ENCODE results near the gene OR4X1. TPM values are rescaled to one million over a fixed set of nuclear protein-coding genes. Genes with fewer than 3 reads are reported as not detected.
"Not testable (repeated sequence)": the region's sequence is repeated elsewhere in the genome, so short reads cannot be mapped to it uniquely, and the experiment has no call there.

OR4X1 gene
- total RNA-seq, 1 donor from 2014 or later, result not detected

DNA sequence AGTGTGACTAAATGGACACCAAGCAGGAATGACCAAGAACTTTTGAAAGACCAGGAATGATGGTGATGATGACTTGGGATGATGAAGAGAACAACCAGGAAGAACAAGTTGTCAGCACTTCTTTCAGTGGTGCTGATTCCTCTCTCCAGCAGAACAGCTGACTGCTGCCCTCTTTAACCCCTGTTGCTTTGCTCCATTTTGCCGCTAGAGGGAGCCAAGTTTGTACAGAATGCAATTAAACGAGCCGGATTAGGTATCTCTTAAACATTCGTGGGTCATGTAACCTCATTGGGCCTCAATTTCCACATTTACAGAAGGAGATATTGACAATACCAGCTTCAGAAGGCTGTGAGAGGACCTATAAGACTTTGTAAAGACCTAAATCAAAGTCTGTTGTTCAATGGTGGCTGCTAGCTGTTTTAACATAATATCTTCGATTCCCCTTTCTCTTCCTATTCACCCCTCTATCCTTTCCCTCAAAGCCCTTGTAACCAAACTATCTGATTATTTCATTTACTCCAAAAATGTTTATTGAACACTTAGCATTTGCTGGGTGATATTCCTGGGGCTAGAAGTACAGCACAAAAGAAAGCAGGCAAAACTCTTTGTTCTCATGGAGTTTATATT is 44.2 kb downstream of the OR4X1 start:
- no peak for DNase-seq (ENCODE audit: extremely low spot score, unreplicated experiment)
- H3K4me3 Mint-ChIP-seq, result no peak overlapping the region
- TF ChIP-seq, protein P1, sequence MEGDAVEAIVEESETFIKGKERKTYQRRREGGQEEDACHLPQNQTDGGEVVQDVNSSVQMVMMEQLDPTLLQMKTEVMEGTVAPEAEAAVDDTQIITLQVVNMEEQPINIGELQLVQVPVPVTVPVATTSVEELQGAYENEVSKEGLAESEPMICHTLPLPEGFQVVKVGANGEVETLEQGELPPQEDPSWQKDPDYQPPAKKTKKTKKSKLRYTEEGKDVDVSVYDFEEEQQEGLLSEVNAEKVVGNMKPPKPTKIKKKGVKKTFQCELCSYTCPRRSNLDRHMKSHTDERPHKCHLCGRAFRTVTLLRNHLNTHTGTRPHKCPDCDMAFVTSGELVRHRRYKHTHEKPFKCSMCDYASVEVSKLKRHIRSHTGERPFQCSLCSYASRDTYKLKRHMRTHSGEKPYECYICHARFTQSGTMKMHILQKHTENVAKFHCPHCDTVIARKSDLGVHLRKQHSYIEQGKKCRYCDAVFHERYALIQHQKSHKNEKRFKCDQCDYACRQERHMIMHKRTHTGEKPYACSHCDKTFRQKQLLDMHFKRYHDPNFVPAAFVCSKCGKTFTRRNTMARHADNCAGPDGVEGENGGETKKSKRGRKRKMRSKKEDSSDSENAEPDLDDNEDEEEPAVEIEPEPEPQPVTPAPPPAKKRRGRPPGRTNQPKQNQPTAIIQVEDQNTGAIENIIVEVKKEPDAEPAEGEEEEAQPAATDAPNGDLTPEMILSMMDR (conservative IDR thresholded peaks at IDR 0.05), result peak; percentile 76
- no peaks in the 10 kb centered on the region for H3K27me3 Mint-ChIP-seq
- H3K27ac Mint-ChIP-seq, result no peak overlapping the region
- H3K36me3 Mint-ChIP-seq, result no peaks in the 10 kb centered on the region
- H3K4me1 Mint-ChIP-seq (ENCODE audit: unreplicated experiment), result no peaks in the 10 kb centered on the region
- H3K9me3 Mint-ChIP-seq, result peaks cover 4% of the 10 kb centered on the region

DNA sequence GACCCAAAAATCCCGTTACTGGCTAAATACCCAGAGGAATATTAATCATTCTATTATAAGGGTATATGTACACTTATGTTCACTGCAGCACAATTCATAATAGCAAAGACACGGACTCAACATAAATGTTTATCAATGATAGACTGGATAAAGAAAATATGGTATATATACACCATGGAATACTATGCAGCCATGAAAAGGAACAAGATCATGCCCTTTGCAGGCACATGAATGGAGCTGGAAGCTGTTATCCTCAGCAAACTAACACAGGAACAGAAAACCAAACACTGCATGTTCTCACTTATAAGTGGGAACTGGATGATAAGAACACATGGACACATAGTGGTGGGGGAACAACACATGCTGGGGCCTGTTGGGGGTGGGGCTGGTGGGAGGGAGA is 49.9 kb downstream of the OR4X1 start:
- not testable (repeated sequence) for H3K4me1 Mint-ChIP-seq (ENCODE audit: unreplicated experiment); DNase-seq (ENCODE audit: extremely low spot score, unreplicated experiment); H3K27me3 Mint-ChIP-seq; H3K36me3 Mint-ChIP-seq; H3K4me3 Mint-ChIP-seq; H3K27ac Mint-ChIP-seq
- peaks cover 11% of the 10 kb centered on the region for H3K9me3 Mint-ChIP-seq

Other genes starting within 250 kb of the OR4X1 start
- gene OR4B1, start 47.1 kb upstream of the OR4X1 start, total RNA-seq (ENCODE audit: low replicate concordance), result not detected in 2 replicates
- not detected in 2 replicates for gene OR4X2, start 18.8 kb upstream of the OR4X1 start, total RNA-seq (ENCODE audit: low replicate concordance)
- gene OR4S1, start 42.4 kb downstream of the OR4X1 start, total RNA-seq (ENCODE audit: low replicate concordance), result not detected in 2 replicates
- not detected in 2 replicates for gene OR4C3, start 61.1 kb downstream of the OR4X1 start, total RNA-seq (ENCODE audit: low replicate concordance)
- gene OR4C5, start 102.6 kb downstream of the OR4X1 start, total RNA-seq (ENCODE audit: low replicate concordance), result not detected in 2 replicates
- not detected in 2 replicates for gene OR4A47, start 224.9 kb downstream of the OR4X1 start, total RNA-seq (ENCODE audit: low replicate concordance)